Central memory CD8-positive, alpha-beta T cell (primary cell): ENCODE measurements around the gene DZIP1L.
"Not testable (repeated sequence)": the region's sequence is repeated elsewhere in the genome, so short reads cannot be mapped to it uniquely, and the experiment has no call there.

Experiments used
- ATAC-seq: fragments of 150-1000 bp; cut with Tn5 transposase; replicated peaks from 2 replicates; pipeline ENCODE4 v1.10.0; 2022; ENCODE audit warnings: mild to moderate bottlenecking, moderate FRiP score, moderate number of reproducible peaks; ENCODE audit not compliant: poor library complexity, severe bottlenecking; ENCODE audit errors: extremely low read depth
- DNase-seq, 2 donors: peaks; one replicate each; pipeline ENCODE4 v3.0.0; 2021; ENCODE audit warnings: low spot score in 2 of 2
- H3K27ac Mint-ChIP-seq: one replicate; pipeline ENCODE4 v1.8.0; 2022; ENCODE audit warnings: low read depth, mild to moderate bottlenecking, moderate library complexity, mixed read lengths
- H3K27me3 Mint-ChIP-seq: one replicate; pipeline ENCODE4 v1.8.0; 2022; ENCODE audit warnings: mixed read lengths
- H3K36me3 Mint-ChIP-seq: one replicate; pipeline ENCODE4 v1.8.0; 2022; ENCODE audit warnings: mild to moderate bottlenecking, moderate library complexity, mixed read lengths; ENCODE audit not compliant: insufficient read depth
- H3K4me1 Mint-ChIP-seq: one replicate; pipeline ENCODE4 v1.8.0; 2022; ENCODE audit warnings: mixed read lengths
- H3K4me3 Mint-ChIP-seq: one replicate; pipeline ENCODE4 v1.8.0; 2022; ENCODE audit warnings: mild to moderate bottlenecking, moderate library complexity, mixed read lengths
- H3K9me3 Mint-ChIP-seq: one replicate; pipeline ENCODE4 v1.8.0; 2022; ENCODE audit warnings: mixed read lengths

DZIP1L gene, protein sequence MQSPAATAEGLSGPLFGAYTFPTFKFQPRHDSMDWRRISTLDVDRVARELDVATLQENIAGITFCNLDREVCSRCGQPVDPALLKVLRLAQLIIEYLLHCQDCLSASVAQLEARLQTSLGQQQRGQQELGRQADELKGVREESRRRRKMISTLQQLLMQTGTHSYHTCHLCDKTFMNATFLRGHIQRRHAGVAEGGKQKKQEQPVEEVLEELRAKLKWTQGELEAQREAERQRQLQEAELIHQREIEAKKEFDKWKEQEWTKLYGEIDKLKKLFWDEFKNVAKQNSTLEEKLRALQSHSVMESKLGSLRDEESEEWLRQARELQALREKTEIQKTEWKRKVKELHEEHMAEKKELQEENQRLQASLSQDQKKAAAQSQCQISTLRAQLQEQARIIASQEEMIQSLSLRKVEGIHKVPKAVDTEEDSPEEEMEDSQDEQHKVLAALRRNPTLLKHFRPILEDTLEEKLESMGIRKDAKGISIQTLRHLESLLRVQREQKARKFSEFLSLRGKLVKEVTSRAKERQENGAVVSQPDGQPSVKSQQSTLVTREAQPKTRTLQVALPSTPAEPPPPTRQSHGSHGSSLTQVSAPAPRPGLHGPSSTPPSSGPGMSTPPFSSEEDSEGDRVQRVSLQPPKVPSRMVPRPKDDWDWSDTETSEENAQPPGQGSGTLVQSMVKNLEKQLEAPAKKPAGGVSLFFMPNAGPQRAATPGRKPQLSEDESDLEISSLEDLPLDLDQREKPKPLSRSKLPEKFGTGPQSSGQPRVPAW

DNA sequence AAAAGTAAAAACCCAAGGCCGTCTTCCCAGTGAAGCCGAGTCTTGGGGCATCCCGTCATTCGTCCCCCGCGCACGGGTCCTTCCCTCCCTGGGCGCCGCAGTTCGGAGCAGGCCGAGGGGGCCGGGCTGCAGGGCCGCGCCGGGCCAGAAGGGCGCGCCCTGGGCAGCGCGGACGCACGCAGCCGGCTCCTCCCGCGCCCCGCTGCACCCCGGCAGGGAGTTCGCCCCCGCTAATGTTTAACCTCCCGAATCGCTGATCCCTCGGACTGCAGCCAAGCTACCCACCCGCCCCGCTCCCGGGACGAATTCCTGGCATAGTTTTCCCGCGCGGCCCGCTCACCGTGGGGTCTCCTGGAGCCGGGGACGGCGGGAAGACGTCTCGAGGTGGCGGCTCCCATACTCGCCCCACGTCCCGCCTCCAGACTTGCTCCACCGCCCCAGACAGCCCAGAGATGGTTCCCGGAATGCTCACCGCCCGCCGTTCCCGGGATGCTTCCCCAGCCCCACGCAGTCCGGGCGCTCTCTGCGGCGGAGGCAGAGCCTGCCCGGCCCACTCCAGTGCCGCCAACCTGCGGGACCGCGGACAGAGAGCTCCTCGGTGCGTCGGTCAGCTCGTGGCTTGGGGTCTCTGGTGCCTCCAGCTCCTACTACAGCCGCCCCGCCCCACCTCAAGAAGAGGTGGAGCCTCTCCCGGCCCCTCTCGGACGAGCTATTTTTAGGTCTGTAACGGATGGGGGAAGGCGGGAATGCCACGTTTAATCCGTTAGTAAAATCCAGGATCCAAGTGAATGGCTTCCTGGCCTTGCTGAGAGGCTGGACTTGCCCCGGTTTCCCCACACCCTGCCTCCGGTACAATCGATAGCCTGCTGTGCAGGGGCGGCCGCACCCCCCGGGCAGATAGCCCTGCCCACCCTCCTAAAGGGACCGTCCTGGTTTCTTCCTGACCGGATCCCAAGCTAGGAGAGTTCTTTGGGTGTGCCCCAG lies at the start of gene DZIP1L:
DZIP1L (minus strand) TSS at position 621 of the 984 bp plus-strand sequence. CDS start 11,637 bp downstream, outside the sequence.
- DNase-seq (no peak), ATAC-seq (peak; percentile 58)
- Mint-ChIP-seq H3K27ac (no peak within 1 kb of the TSS), H3K27me3 (peaks cover 83% of the 10 kb centered on the region), H3K9me3 (no peaks in the 10 kb centered on the region), H3K36me3 (no peaks in the 10 kb centered on the region), H3K4me3 (peak within 1 kb of the TSS; percentile 61), H3K4me1 (peaks cover 12% of the 10 kb centered on the region)

DNA sequence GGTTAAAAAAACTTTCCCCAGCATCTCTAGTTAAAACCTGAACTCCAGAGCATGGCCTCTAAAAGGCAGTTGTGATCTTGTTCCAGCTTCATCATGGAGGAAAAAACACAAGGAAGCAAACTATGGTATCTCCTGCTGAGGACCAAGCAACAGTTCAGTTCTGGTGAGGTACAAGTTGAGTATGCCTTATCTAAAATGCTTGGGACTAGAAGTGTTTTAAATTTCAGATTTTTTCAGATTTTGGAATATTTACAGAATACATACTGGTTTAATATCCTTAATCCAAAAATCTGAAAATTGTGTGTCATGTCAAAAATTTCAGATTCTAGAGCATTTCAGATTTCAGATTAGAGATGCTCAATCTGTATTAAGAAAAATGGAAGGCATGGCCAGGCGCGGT lies 49.7 kb upstream of the DZIP1L start:
- DNase-seq (no peak), ATAC-seq (no peak)
- H3K27me3 Mint-ChIP-seq: no peaks in the 10 kb centered on the region
- peaks cover 67% of the 10 kb centered on the region for H3K36me3 Mint-ChIP-seq
- no peak overlapping the region for H3K4me3 Mint-ChIP-seq
- peak overlapping the region; percentile 23 for H3K27ac Mint-ChIP-seq
- peaks cover 14% of the 10 kb centered on the region for H3K4me1 Mint-ChIP-seq
- H3K9me3 Mint-ChIP-seq: no peaks in the 10 kb centered on the region

DNA sequence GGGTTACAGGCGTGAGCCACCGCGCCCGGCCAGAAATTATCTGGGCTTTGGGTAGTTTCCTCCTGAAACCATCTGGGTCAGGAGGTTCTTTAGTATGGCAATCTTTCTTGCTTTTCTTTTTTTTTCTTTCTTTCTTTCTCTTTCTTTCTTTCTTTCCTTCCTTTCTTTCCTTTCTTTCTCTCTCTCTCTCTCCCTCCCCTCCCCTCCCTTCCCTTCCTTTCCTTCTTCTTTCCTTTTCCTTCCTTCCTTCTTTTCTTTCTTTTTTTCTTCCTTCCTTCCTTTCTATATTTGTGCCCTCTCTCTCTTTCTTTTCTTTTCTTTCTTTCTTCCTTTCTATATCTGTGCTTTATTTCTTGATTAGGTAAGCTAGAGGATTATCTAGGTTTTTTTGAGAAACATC lies 42.3 kb upstream of the DZIP1L start:
- Mint-ChIP-seq H3K9me3 (peaks cover 9% of the 10 kb centered on the region), H3K36me3 (peaks cover 19% of the 10 kb centered on the region), H3K27ac (no peak overlapping the region), H3K4me1 (no peaks in the 10 kb centered on the region), H3K4me3 (no peak overlapping the region), H3K27me3 (no peaks in the 10 kb centered on the region)
- ATAC-seq: no peak
- no peak for DNase-seq

DNA sequence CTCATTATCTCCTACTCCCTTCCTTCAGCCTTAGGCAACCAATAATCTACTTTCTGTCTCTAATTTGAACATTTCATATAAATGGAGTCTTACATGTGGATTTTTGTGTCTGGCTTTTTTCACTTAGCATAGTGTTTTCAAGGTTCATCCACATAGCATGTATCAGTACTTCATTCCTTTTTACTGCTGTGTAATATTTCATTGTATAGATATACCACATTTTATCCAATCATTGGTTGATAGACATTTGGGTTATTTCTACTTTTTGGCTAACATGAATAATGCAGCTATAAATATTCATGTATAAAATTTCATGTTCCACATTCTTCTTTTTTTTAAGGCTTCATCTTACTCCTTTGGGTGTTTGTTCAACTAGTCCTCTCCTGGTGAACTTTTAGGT lies 39.1 kb upstream of the DZIP1L start:
- H3K27me3 Mint-ChIP-seq: no peaks in the 10 kb centered on the region
- no peak overlapping the region for H3K27ac Mint-ChIP-seq
- peaks cover 9% of the 10 kb centered on the region for H3K9me3 Mint-ChIP-seq
- DNase-seq (no peak), ATAC-seq (no peak)
- no peak overlapping the region for H3K4me3 Mint-ChIP-seq
- no peaks in the 10 kb centered on the region for H3K36me3 Mint-ChIP-seq
- H3K4me1 Mint-ChIP-seq: no peaks in the 10 kb centered on the region

DNA sequence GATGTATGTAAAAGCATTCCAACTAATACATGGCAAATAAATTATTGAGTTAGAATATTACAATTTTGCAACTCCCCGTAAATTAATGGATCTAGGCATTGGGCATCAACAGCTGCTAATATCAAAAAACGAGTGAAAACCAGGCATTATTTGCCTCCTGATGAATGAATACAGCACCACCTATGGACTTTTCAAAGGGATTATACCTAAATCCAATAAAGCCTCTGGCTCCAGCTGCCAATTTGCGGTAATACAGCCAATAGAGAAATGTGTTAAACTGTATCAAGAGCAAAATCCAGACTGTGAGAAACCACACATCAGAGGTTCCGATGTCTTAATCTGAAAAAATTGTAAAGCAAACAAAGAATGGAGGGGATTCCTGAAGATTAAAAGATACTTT lies 33.1 kb upstream of the DZIP1L start:
- Mint-ChIP-seq H3K4me3 (no peak overlapping the region), H3K27me3 (peaks cover 11% of the 10 kb centered on the region), H3K4me1 (no peaks in the 10 kb centered on the region), H3K9me3 (no peaks in the 10 kb centered on the region), H3K36me3 (no peaks in the 10 kb centered on the region), H3K27ac (no peak overlapping the region)
- DNase-seq (no peak), ATAC-seq (no peak)

DNA sequence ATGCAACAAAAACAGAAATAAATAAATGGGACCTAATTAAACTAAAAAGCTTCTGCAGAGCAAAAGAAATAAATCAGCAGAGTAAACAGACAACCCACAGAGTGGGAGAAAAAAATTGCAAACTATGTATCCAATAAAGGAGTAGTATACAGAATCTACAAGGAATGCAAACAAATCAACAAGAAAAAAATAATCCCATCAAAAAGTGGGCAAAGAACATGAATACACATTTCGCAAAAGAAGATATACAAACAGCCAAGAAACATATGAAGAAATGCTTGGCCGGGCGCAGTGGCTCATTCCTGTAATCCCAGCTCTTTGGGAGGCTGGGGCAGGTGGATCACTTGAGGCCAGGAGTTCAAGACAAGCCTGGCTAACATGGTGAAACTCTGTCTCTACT lies 26.8 kb upstream of the DZIP1L start:
- ATAC-seq, H3K27ac Mint-ChIP-seq, H3K9me3 Mint-ChIP-seq, H3K4me3 Mint-ChIP-seq, H3K4me1 Mint-ChIP-seq, H3K36me3 Mint-ChIP-seq, DNase-seq: not testable (repeated sequence)
- peaks cover 46% of the 10 kb centered on the region for H3K27me3 Mint-ChIP-seq

DNA sequence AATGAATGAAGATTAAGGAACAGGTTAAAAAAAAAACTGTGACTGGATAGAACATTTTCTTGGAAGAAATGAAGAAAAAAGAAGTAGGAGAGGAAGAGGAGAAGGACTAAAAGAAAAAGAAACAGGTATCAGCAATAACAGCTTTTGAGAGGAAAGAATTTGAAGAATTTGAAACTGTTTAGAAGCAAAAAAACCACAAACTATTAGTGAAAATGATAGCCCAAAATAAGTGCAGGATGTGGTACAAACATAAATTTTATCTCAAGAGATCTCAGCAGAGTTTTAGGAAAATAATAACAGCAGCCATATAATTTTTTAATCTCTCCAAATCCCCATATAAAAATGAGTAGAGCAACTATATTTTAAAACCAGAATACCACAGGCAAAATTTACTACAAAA lies 25.5 kb upstream of the DZIP1L start:
- Mint-ChIP-seq H3K4me1 (no peaks in the 10 kb centered on the region), H3K36me3 (no peaks in the 10 kb centered on the region), H3K27me3 (peaks cover 52% of the 10 kb centered on the region), H3K9me3 (no peaks in the 10 kb centered on the region), H3K27ac (no peak overlapping the region), H3K4me3 (no peak overlapping the region)
- ATAC-seq (no peak), DNase-seq (no peak)

DNA sequence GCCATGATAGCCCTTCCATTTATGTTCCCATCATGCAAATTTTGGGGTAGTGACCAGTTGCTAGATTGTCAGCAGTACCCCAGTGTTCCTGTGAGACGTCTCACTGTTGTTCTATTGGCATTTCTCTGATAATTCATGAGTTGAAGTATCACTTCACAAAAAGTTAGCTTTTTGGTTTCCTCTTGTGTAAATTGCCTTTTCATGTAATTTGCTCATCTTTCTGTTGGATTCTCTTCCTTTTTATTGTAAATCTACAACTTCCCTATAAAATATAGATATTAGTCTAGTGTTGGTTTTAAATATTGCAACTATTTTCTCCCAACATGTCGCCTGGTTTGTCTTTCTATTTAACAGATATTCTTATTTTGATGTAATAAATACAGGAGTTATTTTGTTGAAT lies 24.3 kb upstream of the DZIP1L start:
- Mint-ChIP-seq H3K27ac (no peak overlapping the region), H3K27me3 (peaks cover 52% of the 10 kb centered on the region), H3K36me3 (no peaks in the 10 kb centered on the region), H3K4me3 (no peak overlapping the region), H3K9me3 (no peaks in the 10 kb centered on the region), H3K4me1 (no peaks in the 10 kb centered on the region)
- no peak for ATAC-seq
- no peak for DNase-seq

DNA sequence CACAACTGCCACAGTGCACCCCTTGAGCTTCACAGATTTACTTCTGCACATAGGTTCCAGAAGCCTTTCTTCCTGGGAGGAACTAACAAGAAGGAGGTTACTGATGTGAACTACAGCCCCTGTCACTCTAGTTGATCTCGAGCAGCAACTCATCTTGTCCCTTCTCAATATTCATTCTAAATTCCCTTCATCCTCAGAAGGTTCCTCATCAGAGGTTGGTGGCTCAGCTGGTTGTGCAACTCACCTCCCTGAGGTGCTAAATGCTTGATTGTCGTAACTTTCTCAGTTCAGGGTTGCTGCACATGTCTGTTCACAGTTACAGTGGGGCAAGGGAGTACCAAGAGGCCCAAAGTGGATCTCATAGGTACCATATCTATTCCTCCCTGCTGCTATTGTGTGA lies 22.5 kb upstream of the DZIP1L start:
- no peaks in the 10 kb centered on the region for H3K4me1 Mint-ChIP-seq
- peaks cover 35% of the 10 kb centered on the region for H3K27me3 Mint-ChIP-seq
- no peaks in the 10 kb centered on the region for H3K36me3 Mint-ChIP-seq
- ATAC-seq (no peak), DNase-seq (no peak)
- H3K27ac Mint-ChIP-seq: no peak overlapping the region
- H3K9me3 Mint-ChIP-seq: no peaks in the 10 kb centered on the region
- no peak overlapping the region for H3K4me3 Mint-ChIP-seq

DNA sequence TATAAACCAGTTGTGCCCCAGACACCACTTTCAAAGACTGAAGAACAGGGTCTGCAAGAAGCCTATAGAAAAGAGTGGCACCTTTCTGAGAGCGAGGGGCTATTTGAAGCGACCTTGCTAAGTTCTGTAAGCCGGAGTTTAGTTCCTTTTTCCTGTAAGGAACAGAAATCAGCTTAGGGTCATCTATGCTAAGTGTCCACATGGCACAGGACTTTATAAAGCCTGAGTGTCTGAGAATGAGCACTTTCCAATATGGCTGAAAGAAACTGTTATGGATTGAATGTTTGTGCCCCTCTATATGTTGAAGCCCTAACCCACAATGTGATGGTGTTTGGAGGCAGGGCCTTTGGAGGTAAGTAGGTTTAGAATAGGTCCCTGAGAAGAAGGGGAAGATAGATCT lies 20.8 kb upstream of the DZIP1L start:
- ATAC-seq (no peak), DNase-seq (no peak)
- no peak overlapping the region for H3K4me3 Mint-ChIP-seq
- no peaks in the 10 kb centered on the region for H3K4me1 Mint-ChIP-seq
- H3K27ac Mint-ChIP-seq: no peak overlapping the region
- no peaks in the 10 kb centered on the region for H3K36me3 Mint-ChIP-seq
- H3K9me3 Mint-ChIP-seq: no peaks in the 10 kb centered on the region
- H3K27me3 Mint-ChIP-seq: peaks cover 18% of the 10 kb centered on the region

DNA sequence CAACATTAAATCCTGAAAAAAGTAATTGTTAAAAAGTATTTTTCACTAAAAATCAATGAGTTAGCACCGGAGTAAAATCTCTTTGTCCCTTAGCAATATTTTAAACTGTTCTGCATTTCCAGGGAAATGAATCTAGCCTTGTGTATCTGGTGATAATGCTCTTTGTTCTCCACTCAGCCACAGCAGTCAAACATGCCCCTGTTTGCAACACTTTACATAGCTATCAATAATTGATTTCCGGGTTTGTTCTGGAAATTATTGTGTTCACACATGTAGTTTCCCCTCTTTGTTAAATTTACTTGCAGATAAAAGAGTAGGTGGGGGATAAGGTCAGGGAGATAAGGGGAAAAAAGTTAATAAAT lies 20.4 kb upstream of the DZIP1L start:
- no peak overlapping the region for H3K4me3 Mint-ChIP-seq
- no peaks in the 10 kb centered on the region for H3K36me3 Mint-ChIP-seq
- H3K27me3 Mint-ChIP-seq: peaks cover 15% of the 10 kb centered on the region
- H3K27ac Mint-ChIP-seq: no peak overlapping the region
- H3K4me1 Mint-ChIP-seq: no peaks in the 10 kb centered on the region
- no peaks in the 10 kb centered on the region for H3K9me3 Mint-ChIP-seq
- ATAC-seq: no peak
- no peak for DNase-seq

DNA sequence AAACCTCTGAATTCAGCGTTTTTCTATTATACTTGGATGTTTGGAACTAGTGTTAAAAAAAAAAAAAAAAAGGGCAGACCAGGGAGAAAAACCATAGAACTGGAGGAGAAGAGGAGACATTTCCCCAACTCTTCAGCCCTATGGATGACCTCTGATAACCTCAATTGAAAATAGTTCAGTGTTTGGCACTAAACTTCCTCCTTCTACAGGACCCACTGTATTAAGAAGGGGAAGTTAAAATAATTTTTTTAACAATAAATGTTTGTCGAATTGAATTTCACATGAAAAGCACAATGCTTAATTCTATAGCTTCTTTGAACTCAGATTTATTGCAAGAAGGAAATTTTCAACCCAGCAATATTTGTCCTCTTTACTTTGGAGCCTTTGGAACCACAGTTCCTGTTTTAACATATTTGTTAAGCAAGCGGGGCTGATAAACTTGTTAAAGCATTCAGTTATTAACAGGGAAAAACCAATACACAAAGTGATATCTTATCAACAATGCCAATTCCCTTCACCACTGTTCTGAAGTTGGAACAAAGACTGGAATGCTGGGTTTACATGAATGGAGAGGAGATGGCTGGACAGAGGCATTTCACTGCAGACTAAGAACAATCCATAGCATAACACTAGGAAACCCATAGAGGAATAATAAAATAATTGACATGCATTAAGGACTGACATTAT lies 19.9 kb upstream of the DZIP1L start:
- no peaks in the 10 kb centered on the region for H3K36me3 Mint-ChIP-seq
- ATAC-seq: no peak

More for the DNA sequence above, 19.9 kb upstream of the DZIP1L start:
- Mint-ChIP-seq H3K27ac (no peak overlapping the region), H3K9me3 (no peaks in the 10 kb centered on the region), H3K4me3 (no peak overlapping the region), H3K4me1 (no peaks in the 10 kb centered on the region), H3K27me3 (peaks cover 9% of the 10 kb centered on the region)
- no peak for DNase-seq
